ENCODE data around the gene RNF125.
A peak's percentile ranks its signal among the peaks of the same experiment; 100 is the strongest.

RNF125 gene

DNA sequence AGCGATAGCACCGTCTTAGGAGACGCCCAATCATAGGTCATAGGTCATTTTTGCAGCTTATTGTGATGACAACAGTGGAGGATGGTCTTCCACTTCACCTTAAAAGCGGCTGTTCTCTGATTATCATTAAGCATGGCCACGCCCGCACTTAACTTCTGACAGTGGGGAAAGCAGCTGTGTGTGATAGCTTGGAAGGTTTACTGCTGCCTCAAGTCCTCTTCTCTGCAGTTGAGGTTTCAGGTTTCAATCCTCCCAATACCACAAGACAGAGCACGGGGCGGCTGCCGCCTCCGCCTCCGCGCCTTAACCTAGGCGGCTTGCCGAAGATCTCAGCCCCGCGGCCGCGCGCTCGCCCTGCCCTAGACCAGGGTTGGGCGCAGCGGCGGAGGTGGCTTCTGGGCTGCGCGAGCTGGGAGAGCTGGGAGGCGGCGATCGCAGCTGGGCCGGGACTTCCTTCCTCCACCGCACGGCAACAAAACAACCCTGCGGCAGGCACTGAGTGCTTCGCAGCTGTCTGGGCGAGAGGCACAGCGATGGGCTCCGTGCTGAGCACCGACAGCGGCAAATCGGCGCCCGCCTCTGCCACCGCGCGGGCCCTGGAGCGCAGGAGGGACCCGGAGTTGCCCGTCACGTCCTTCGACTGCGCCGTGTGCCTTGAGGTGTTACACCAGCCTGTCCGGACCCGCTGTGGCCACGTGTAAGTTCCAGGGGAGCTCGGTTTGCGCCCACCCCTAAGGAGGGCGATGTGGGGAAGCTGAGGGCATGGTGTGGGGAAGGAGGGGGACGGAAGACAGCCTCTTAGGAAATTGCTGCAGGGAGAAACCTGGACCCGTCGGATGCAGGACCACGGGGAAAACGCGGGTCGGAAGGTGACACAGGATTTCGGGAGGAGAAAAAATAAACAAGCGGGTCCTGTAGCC, at the start of gene RNF125:
TSS of gene RNF125 (plus strand) at position 495 of the 920 bp plus-strand sequence. CDS start at position 534, 39 bp downstream.
- peak within 1 kb of the TSS; percentile 71 to 98 (median 96) for H3K4me3 ChIP-seq (ENCODE audit: low read depth in 1 of 5, low read length in 5 of 5)
- no peaks in the 10 kb centered on the region for H3K9me3 ChIP-seq (ENCODE audit: control insufficient read depth in 5 of 5, low read length in 5 of 5)
- H3K27me3 ChIP-seq (ENCODE audit: control insufficient read depth in 5 of 5, insufficient read depth in 4 of 5, low read length in 5 of 5), result no peaks in the 10 kb centered on the region
- H3K4me1 ChIP-seq (ENCODE audit: control insufficient read depth in 5 of 5, insufficient read depth in 5 of 5, low read length in 5 of 5), result peaks cover 0 to 35% (median 33%) of the 10 kb centered on the region in 5 donors
- H3K36me3 ChIP-seq (ENCODE audit: control insufficient read depth in 5 of 5, insufficient read depth in 5 of 5, low read length in 5 of 5), result no peaks in the 10 kb centered on the region
- H3K27ac ChIP-seq (ENCODE audit: low read depth, low read length), result peak within 1 kb of the TSS; percentile 77
- H3K9ac ChIP-seq (ENCODE audit: low read length in 5 of 5), result peak within 1 kb of the TSS; percentile 21 to 83 (median 70)

DNA sequence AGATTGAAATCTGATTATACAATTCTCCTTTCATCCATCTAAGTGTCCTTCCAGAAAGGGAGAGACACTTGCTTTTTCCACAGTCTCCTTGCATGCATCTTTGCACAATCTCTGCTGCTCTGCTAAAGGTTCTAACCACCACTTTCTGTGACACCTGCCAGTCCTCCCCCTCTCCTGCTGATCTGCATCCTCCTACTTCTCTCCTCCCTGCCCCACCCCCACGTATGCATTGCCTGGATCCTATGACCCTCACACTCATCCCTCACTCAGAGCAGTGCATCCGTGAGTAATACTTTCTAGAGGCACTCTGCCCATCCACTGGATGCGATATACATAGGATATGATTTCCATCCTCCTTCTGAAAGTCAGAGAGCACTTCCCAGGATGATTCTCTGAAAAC, 48.0 kb upstream of the RNF125 start:
- H3K4me1 ChIP-seq (ENCODE audit: control insufficient read depth in 5 of 5, insufficient read depth in 5 of 5, low read length in 5 of 5), result no peaks in the 10 kb centered on the region

DNA sequence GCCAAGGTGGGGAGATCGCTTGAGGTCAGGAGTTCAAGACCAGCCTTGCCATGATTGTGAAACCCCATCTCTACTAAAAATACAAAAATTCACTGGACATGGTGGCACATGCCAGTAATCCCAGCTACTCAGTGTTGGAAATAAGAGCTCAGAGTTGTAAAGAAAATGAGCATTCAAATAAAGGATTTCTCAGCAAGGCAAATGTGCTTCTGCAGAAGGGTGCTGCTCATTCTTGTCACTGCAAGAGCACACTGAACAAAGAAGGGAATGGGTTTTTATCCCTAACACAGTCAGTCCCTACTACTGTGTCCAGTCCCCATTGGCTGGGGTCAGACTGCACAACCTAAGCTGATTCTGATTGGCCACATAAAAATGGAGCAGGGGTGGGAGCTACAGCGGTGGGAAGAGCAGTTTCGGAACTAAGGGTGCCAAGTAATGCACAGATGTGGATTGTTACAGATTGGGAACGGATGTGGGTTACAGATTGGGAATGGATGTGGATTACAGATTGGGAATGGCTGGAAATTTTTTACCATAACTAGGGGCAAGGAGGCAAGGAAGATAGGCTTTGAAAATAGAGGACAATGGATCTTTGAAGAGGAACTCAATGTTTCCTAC, 44.6 kb upstream of the RNF125 start:
- no peaks in the 10 kb centered on the region for H3K36me3 ChIP-seq (ENCODE audit: control insufficient read depth in 5 of 5, insufficient read depth in 5 of 5, low read length in 5 of 5)
- H3K27me3 ChIP-seq (ENCODE audit: control insufficient read depth in 5 of 5, insufficient read depth in 4 of 5, low read length in 5 of 5), result no peaks in the 10 kb centered on the region
- peaks cover 8 to 29% (median 15%) of the 10 kb centered on the region in 5 donors for H3K9me3 ChIP-seq (ENCODE audit: control insufficient read depth in 5 of 5, low read length in 5 of 5)
- H3K4me3 ChIP-seq (ENCODE audit: low read depth in 1 of 5, low read length in 5 of 5), result peak overlapping the region in 2 of 5 donors; percentile 7 to 46
- no peak overlapping the region for H3K27ac ChIP-seq (ENCODE audit: low read depth, low read length)
- no peaks in the 10 kb centered on the region for H3K4me1 ChIP-seq (ENCODE audit: control insufficient read depth in 5 of 5, insufficient read depth in 5 of 5, low read length in 5 of 5)
- H3K9ac ChIP-seq (ENCODE audit: low read length in 5 of 5), result no peak overlapping the region

More for the DNA sequence above, 48.0 kb upstream of the RNF125 start:
- Histone ChIP-seq H3K4me3 (ENCODE audit: low read depth in 1 of 5, low read length in 5 of 5) (no peak overlapping the region), H3K36me3 (ENCODE audit: control insufficient read depth in 5 of 5, insufficient read depth in 5 of 5, low read length in 5 of 5) (no peaks in the 10 kb centered on the region), H3K27ac (ENCODE audit: low read depth, low read length) (no peak overlapping the region), H3K9me3 (ENCODE audit: control insufficient read depth in 5 of 5, low read length in 5 of 5) (peaks cover 8 to 22% (median 14%) of the 10 kb centered on the region in 5 donors), H3K27me3 (ENCODE audit: control insufficient read depth in 5 of 5, insufficient read depth in 4 of 5, low read length in 5 of 5) (no peaks in the 10 kb centered on the region), H3K9ac (ENCODE audit: low read length in 5 of 5) (no peak overlapping the region)

DNA sequence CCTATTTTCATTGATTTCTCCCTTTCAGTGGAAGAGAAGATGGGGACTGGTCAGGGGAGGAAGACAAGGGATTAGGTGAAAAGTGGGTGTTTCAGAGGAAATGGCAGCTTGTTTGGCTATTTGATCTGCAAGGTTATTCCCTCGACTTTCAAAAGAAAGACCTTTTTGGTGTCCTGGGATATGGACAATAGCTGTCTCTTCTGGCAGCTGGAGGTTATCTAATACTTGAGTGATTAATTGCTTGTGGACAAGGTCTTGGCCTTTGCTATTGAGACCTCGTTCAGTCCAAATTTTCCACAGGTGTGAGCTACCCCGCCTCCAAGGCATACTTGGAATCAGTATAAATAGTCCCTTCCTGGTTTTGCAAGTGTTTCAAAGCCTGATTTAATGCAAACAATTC, 42.4 kb upstream of the RNF125 start:
- H3K9me3 ChIP-seq (ENCODE audit: control insufficient read depth in 5 of 5, low read length in 5 of 5), result peaks cover 8 to 29% (median 15%) of the 10 kb centered on the region in 5 donors
- no peak overlapping the region for H3K4me3 ChIP-seq (ENCODE audit: low read depth in 1 of 5, low read length in 5 of 5)
- no peaks in the 10 kb centered on the region for H3K27me3 ChIP-seq (ENCODE audit: control insufficient read depth in 5 of 5, insufficient read depth in 4 of 5, low read length in 5 of 5)
- no peaks in the 10 kb centered on the region for H3K4me1 ChIP-seq (ENCODE audit: control insufficient read depth in 5 of 5, insufficient read depth in 5 of 5, low read length in 5 of 5)
- no peak overlapping the region for H3K9ac ChIP-seq (ENCODE audit: low read length in 5 of 5)
- no peaks in the 10 kb centered on the region for H3K36me3 ChIP-seq (ENCODE audit: control insufficient read depth in 5 of 5, insufficient read depth in 5 of 5, low read length in 5 of 5)
- H3K27ac ChIP-seq (ENCODE audit: low read depth, low read length), result no peak overlapping the region

DNA sequence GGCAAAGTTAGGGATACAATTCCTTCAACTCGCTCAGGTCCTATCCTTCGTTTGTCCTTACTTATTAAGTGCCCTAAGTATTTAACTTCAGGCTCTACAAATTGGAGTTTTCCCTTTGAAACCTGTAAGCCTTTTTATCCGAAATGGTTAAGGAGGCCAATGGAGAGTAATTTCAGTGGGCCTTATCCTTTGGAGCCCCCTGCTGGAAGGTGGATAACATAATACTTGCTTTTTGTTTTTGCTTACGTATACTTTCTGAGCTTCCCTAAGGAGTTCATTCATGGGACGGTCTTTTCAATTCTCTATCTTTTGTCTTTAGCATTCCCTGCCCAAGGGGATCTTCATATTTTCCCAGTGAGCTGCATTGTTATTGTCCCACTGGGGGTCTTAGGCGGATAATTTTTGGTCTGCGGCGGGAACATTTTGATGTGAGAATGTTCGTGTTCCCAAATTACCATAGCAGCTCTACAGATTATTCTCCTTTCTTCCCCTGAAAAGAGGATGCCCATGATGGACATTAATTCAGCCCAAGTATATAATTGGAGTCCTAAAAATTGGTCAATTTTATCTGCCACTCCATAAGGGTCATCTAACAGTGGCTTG, 41.3 kb upstream of the RNF125 start:
- Histone ChIP-seq H3K9ac (ENCODE audit: low read length in 5 of 5) (no peak overlapping the region), H3K9me3 (ENCODE audit: control insufficient read depth in 5 of 5, low read length in 5 of 5) (peaks cover 8 to 29% (median 15%) of the 10 kb centered on the region in 5 donors), H3K36me3 (ENCODE audit: control insufficient read depth in 5 of 5, insufficient read depth in 5 of 5, low read length in 5 of 5) (no peaks in the 10 kb centered on the region), H3K27me3 (ENCODE audit: control insufficient read depth in 5 of 5, insufficient read depth in 4 of 5, low read length in 5 of 5) (no peaks in the 10 kb centered on the region), H3K27ac (ENCODE audit: low read depth, low read length) (no peak overlapping the region), H3K4me1 (ENCODE audit: control insufficient read depth in 5 of 5, insufficient read depth in 5 of 5, low read length in 5 of 5) (no peaks in the 10 kb centered on the region), H3K4me3 (ENCODE audit: low read depth in 1 of 5, low read length in 5 of 5) (no peak overlapping the region)

DNA sequence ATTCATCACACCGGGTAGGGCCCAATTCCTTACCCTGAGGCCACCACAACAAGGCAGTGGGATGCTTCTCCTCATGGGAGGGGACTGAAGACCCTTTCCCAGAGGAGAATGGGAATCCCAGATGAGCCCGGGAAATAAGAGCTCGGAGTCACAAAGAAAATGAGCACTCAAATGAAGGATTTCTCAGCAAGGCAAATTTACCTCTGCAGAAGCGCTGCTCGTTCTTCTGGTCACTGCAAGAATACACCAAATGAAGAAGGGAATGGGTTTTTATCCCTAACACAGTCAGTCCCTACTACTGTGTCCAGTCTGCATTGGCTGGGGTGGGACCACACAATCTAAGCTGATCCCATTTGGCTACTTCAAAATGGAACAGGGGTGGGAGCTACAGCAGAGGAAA, 40.0 kb upstream of the RNF125 start:
- H3K9ac ChIP-seq (ENCODE audit: low read length in 5 of 5), result no peak overlapping the region
- peaks cover 0 to 7% (median 0%) of the 10 kb centered on the region in 5 donors for H3K4me1 ChIP-seq (ENCODE audit: control insufficient read depth in 5 of 5, insufficient read depth in 5 of 5, low read length in 5 of 5)
- no peak overlapping the region for H3K27ac ChIP-seq (ENCODE audit: low read depth, low read length)
- H3K27me3 ChIP-seq (ENCODE audit: control insufficient read depth in 5 of 5, insufficient read depth in 4 of 5, low read length in 5 of 5), result no peaks in the 10 kb centered on the region
- H3K36me3 ChIP-seq (ENCODE audit: control insufficient read depth in 5 of 5, insufficient read depth in 5 of 5, low read length in 5 of 5), result no peaks in the 10 kb centered on the region
- peaks cover 8 to 21% (median 13%) of the 10 kb centered on the region in 5 donors for H3K9me3 ChIP-seq (ENCODE audit: control insufficient read depth in 5 of 5, low read length in 5 of 5)
- no peak overlapping the region for H3K4me3 ChIP-seq (ENCODE audit: low read depth in 1 of 5, low read length in 5 of 5)

DNA sequence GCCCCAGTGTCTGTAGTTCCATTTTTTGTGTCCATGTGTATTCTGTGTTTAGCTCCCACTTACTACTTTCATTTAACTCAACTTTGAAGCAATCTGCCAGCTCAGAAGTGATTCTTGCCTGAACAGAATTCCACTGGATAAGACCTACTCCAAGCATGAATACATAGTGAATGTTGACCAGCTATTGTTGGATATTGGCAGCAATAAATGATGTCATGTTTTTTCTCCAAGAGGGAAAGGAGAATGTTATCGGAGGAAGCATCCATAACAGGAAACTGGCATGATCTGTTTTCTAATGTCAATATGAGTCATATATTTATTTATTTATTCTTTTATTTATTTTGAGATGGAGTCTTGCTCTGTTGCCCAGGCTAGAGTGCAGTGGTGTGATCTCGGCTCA, 38.9 kb upstream of the RNF125 start:
- H3K4me3 ChIP-seq (ENCODE audit: low read depth in 1 of 5, low read length in 5 of 5), result no peak overlapping the region
- H3K4me1 ChIP-seq (ENCODE audit: control insufficient read depth in 5 of 5, insufficient read depth in 5 of 5, low read length in 5 of 5), result peaks cover 0 to 11% (median 0%) of the 10 kb centered on the region in 5 donors
- no peak overlapping the region for H3K27ac ChIP-seq (ENCODE audit: low read depth, low read length)
- H3K9me3 ChIP-seq (ENCODE audit: control insufficient read depth in 5 of 5, low read length in 5 of 5), result peaks cover 0 to 10% (median 2%) of the 10 kb centered on the region in 5 donors
- H3K9ac ChIP-seq (ENCODE audit: low read length in 5 of 5), result no peak overlapping the region
- no peaks in the 10 kb centered on the region for H3K36me3 ChIP-seq (ENCODE audit: control insufficient read depth in 5 of 5, insufficient read depth in 5 of 5, low read length in 5 of 5)
- no peaks in the 10 kb centered on the region for H3K27me3 ChIP-seq (ENCODE audit: control insufficient read depth in 5 of 5, insufficient read depth in 4 of 5, low read length in 5 of 5)

DNA sequence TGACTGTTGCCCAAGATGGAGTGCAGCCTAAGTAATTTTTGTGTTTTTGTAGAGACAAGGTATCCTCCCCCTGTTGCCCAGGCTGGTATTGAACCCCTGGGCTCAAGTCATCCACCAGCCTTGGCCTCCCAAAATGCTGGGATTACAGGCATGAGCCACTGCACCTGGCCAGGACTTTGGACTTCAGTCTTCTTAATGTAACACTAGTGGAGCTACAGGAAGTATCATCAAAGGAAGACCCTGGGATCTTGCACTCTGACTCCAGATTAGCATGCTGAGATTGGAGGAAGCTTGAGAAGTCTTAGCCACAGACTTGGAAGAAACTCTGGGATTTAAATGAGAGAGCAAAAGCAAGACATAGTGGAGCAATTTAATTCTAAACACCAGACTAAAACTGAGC, 37.8 kb upstream of the RNF125 start:
- peaks cover 0 to 11% (median 0%) of the 10 kb centered on the region in 5 donors for H3K4me1 ChIP-seq (ENCODE audit: control insufficient read depth in 5 of 5, insufficient read depth in 5 of 5, low read length in 5 of 5)
- H3K4me3 ChIP-seq (ENCODE audit: low read depth in 1 of 5, low read length in 5 of 5), result no peak overlapping the region
- peaks cover 0 to 7% (median 0%) of the 10 kb centered on the region in 5 donors for H3K9me3 ChIP-seq (ENCODE audit: control insufficient read depth in 5 of 5, low read length in 5 of 5)
- H3K27me3 ChIP-seq (ENCODE audit: control insufficient read depth in 5 of 5, insufficient read depth in 4 of 5, low read length in 5 of 5), result no peaks in the 10 kb centered on the region
- no peak overlapping the region for H3K9ac ChIP-seq (ENCODE audit: low read length in 5 of 5)
- no peak overlapping the region for H3K27ac ChIP-seq (ENCODE audit: low read depth, low read length)
- no peaks in the 10 kb centered on the region for H3K36me3 ChIP-seq (ENCODE audit: control insufficient read depth in 5 of 5, insufficient read depth in 5 of 5, low read length in 5 of 5)

DNA sequence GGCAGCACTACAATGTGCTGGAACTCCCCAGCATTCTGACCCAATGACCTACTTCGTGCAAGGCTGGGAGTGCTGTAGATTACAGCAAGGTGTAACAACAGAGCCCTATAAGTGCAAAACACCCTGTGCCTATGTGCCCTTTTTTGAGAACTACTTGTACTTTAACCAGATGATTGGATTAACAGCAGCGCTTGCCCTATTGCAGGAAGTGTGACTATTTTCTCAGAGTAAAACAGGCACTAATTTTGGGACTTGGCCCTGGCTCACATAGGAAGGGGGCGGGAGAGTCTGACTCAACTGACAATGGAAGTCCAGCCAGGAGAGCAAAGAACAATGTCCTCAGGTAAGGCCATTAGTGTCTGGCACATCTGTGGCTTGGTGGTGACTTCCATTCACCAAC, 35.6 kb upstream of the RNF125 start:
- no peak overlapping the region for H3K9ac ChIP-seq (ENCODE audit: low read length in 5 of 5)
- H3K36me3 ChIP-seq (ENCODE audit: control insufficient read depth in 5 of 5, insufficient read depth in 5 of 5, low read length in 5 of 5), result no peaks in the 10 kb centered on the region
- no peak overlapping the region for H3K4me3 ChIP-seq (ENCODE audit: low read depth in 1 of 5, low read length in 5 of 5)
- peak overlapping the region; percentile 39 for H3K27ac ChIP-seq (ENCODE audit: low read depth, low read length)
- peaks cover 0 to 18% (median 0%) of the 10 kb centered on the region in 5 donors for H3K4me1 ChIP-seq (ENCODE audit: control insufficient read depth in 5 of 5, insufficient read depth in 5 of 5, low read length in 5 of 5)
- peaks cover 0 to 7% (median 0%) of the 10 kb centered on the region in 5 donors for H3K9me3 ChIP-seq (ENCODE audit: control insufficient read depth in 5 of 5, low read length in 5 of 5)
- H3K27me3 ChIP-seq (ENCODE audit: control insufficient read depth in 5 of 5, insufficient read depth in 4 of 5, low read length in 5 of 5), result no peaks in the 10 kb centered on the region

DNA sequence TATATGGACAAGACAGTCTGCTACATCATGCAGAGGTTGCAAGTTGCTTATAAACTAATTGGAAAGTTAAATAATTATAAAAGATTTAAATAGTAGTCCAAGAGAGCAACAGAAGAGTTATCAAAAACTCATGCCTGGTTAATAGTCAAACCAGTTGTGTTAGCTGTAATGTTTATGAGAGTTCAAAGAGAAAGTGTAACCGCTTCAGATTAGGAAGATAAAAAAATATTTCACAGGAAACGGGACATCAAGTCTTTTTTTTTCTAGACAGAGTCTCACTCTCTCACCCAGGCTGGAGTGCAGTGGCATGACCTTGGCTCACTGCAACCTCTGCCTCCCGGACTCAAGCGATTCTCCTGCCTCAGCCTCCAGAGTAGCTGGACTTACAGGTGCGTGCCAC, 34.6 kb upstream of the RNF125 start:
- no peak overlapping the region for H3K27ac ChIP-seq (ENCODE audit: low read depth, low read length)
- no peaks in the 10 kb centered on the region for H3K9me3 ChIP-seq (ENCODE audit: control insufficient read depth in 5 of 5, low read length in 5 of 5)
- peaks cover 0 to 18% (median 0%) of the 10 kb centered on the region in 5 donors for H3K4me1 ChIP-seq (ENCODE audit: control insufficient read depth in 5 of 5, insufficient read depth in 5 of 5, low read length in 5 of 5)
- no peaks in the 10 kb centered on the region for H3K36me3 ChIP-seq (ENCODE audit: control insufficient read depth in 5 of 5, insufficient read depth in 5 of 5, low read length in 5 of 5)
- H3K27me3 ChIP-seq (ENCODE audit: control insufficient read depth in 5 of 5, insufficient read depth in 4 of 5, low read length in 5 of 5), result no peaks in the 10 kb centered on the region
- no peak overlapping the region for H3K4me3 ChIP-seq (ENCODE audit: low read depth in 1 of 5, low read length in 5 of 5)
- H3K9ac ChIP-seq (ENCODE audit: low read length in 5 of 5), result no peak overlapping the region
